Thyroid gland (tissue), 4 donors: Measurements from ENCODE around the gene SGTB. TPM values are rescaled to one million over a fixed set of nuclear protein-coding genes. Genes with fewer than 3 reads are reported as not detected.

ENCODE experiments used
- DNase-seq, 2 donors: peaks; one replicate each; pipeline ENCODE4 v3.0.0-alpha.2; 2019
- H3K27ac ChIP-seq, 3 donors: fragments of 200-600 bp; sonication (generic); 1 replicate in 2 of 3; 2 replicates in 1 of 3; pipeline ENCODE4 v1.5.1; 2016 to 2019; ENCODE audit warnings: mild to moderate bottlenecking in 1 of 3, moderate library complexity in 1 of 3
- H3K27me3 ChIP-seq: fragments of 200-600 bp; sonication (generic); one replicate; pipeline ENCODE4 v1.5.1; 2019
- H3K36me3 ChIP-seq, 2 donors: fragments of 200-600 bp; sonication (generic); one replicate each; pipeline ENCODE4 v1.5.1; 2016 to 2019
- H3K4me1 ChIP-seq, 2 donors: fragments of 200-600 bp; sonication (generic); one replicate each; pipeline ENCODE4 v1.5.1; 2017 to 2019
- H3K4me3 ChIP-seq, 3 donors: fragments of 200-600 bp; sonication (generic); replicated peaks in 1 of 3; 1 replicate in 2 of 3; 2 replicates in 1 of 3; pipeline ENCODE4 v1.5.1; 2016; ENCODE audit warnings: mild to moderate bottlenecking in 1 of 3
- H3K9me3 ChIP-seq: fragments of 200-600 bp; sonication (generic); one replicate; pipeline ENCODE4 v1.5.1; 2017
- CTCF ChIP-seq, 6 experiments: fragments of 200-600 bp in 3 of 6; fragments of 450-650 bp in 3 of 6; sonication (generic) in 3 of 6; IDR thresholded peaks; one replicate each; pipeline ENCODE4 v1.5.1; 2016 to 2019; ENCODE audit warnings: antibody characterized with exemption in 6 of 6, mild to moderate bottlenecking in 2 of 6, inconsistent platforms in 1 of 6, moderate library complexity in 1 of 6
- POLR2A ChIP-seq, 2 donors: fragments of 450-650 bp; IDR thresholded peaks; one replicate each; pipeline ENCODE4 v1.6.1; 2017; ENCODE audit warnings: antibody characterized with exemption in 2 of 2, mild to moderate bottlenecking in 2 of 2, moderate library complexity in 1 of 2
- WGBS, 2 donors: methylation state at CpG; one replicate each; pipeline ENCODE4 v1.1.5; 2017; 5-methylcytosine and 5-hydroxymethylcytosine counted together
- intact Hi-C: fragments of 100-400 bp; cut with DNase I; formaldehyde crosslinking; loops from one replicate; pipeline ENCODE4 v1.15.1; 2023
- total RNA-seq, 4 donors: library from RNA; depleted of rRNA; stranded (reverse); fragments of >200 nt; gene quantifications; one replicate each; pipeline ENCODE4 v1.2.3, GENCODE V29; 2016

SGTB gene
- total RNA-seq, 4 donors from 2014 or later: 5.0 to 12.0 (median 6.3) TPM

- no peak for TF ChIP-seq CTCF (IDR thresholded peaks at IDR 0.05)
- no peak for TF ChIP-seq POLR2A (IDR thresholded peaks at IDR 0.05)
- Histone ChIP-seq H3K9me3 (no peaks in the 10 kb centered on the region), H3K27ac (no peak overlapping the region), H3K4me3 (no peak overlapping the region), H3K4me1 (no peaks in the 10 kb centered on the region), H3K27me3 (no peaks in the 10 kb centered on the region), H3K36me3 (peaks cover 0 to 5% of the 10 kb centered on the region in 2 donors)
- intact Hi-C loops: no loop called here
- no peak for DNase-seq
Measured at GRCh38 chr5:65674749-65675148, 47.2 kb downstream of the SGTB start.

- Histone ChIP-seq H3K27ac (no peak overlapping the region), H3K4me3 (no peak overlapping the region), H3K9me3 (no peaks in the 10 kb centered on the region)
Measured at GRCh38 chr5:65672796-65673195, 49.1 kb downstream of the SGTB start.

GRCh38 chr5:65668696-65669095 lies 53.2 kb downstream of the SGTB start:
- intact Hi-C loops: no loop called here
- H3K4me1 ChIP-seq: no peaks in the 10 kb centered on the region
- H3K4me3 ChIP-seq: no peak overlapping the region
- H3K27ac ChIP-seq: no peak overlapping the region
- TF ChIP-seq POLR2A (IDR thresholded peaks at IDR 0.05) (no peak), CTCF (IDR thresholded peaks at IDR 0.05) (no peak)
- 86 to 90% methylated on average over 7 of the region's 7 CpGs for WGBS, 2 donors
- no peak for DNase-seq
- no peaks in the 10 kb centered on the region for H3K9me3 ChIP-seq
- H3K36me3 ChIP-seq: peaks cover 0 to 5% of the 10 kb centered on the region in 2 donors
- no peaks in the 10 kb centered on the region for H3K27me3 ChIP-seq

More at GRCh38 chr5:65672796-65673195, 49.1 kb downstream of the SGTB start:
- no peaks in the 10 kb centered on the region for H3K4me1 ChIP-seq
- TF ChIP-seq CTCF (IDR thresholded peaks at IDR 0.05): no peak
- TF ChIP-seq POLR2A (IDR thresholded peaks at IDR 0.05): no peak
- DNase-seq: no peak
- WGBS, 2 donors: 89 to 100% methylated on average over 1 of the region's 1 CpG
- intact Hi-C loops: no loop called here
- H3K36me3 ChIP-seq: no peaks in the 10 kb centered on the region
- no peaks in the 10 kb centered on the region for H3K27me3 ChIP-seq

- TF ChIP-seq CTCF (IDR thresholded peaks at IDR 0.05) (peak in 1 of 6 experiments; percentile 27), POLR2A (IDR thresholded peaks at IDR 0.05) (no peak)
- DNase-seq: no peak
- no peak overlapping the region for H3K4me3 ChIP-seq
- H3K4me1 ChIP-seq: no peaks in the 10 kb centered on the region
- H3K36me3 ChIP-seq: peaks cover 0 to 8% of the 10 kb centered on the region in 2 donors
- H3K27me3 ChIP-seq: no peaks in the 10 kb centered on the region
- intact Hi-C loops: no loop called here
- H3K27ac ChIP-seq: no peak overlapping the region
- no peaks in the 10 kb centered on the region for H3K9me3 ChIP-seq
- 81 to 95% methylated on average over 1 of the region's 1 CpG for WGBS, 2 donors
Measured at GRCh38 chr5:65663804-65664521, 57.9 kb downstream of the SGTB start.

GRCh38 chr5:65654713-65655112 lies 67.2 kb downstream of the SGTB start:
- Histone ChIP-seq H3K36me3 (no peaks in the 10 kb centered on the region), H3K4me3 (no peak overlapping the region), H3K27me3 (no peaks in the 10 kb centered on the region), H3K4me1 (no peaks in the 10 kb centered on the region), H3K9me3 (no peaks in the 10 kb centered on the region), H3K27ac (no peak overlapping the region)
- WGBS, 2 donors: 90% methylated on average over 2 of the region's 2 CpGs
- intact Hi-C loops: no loop called here
- TF ChIP-seq CTCF (IDR thresholded peaks at IDR 0.05) (no peak), POLR2A (IDR thresholded peaks at IDR 0.05) (no peak)
- DNase-seq: no peak
